Non-pigmented ciliary epithelial cell (primary cell): ENCODE data around the gene DNAL1.
A peak's percentile ranks its signal among the peaks of the same experiment; 100 is the strongest.
"Not testable (repeated sequence)": the region's sequence is repeated elsewhere in the genome, so short reads cannot be mapped to it uniquely, and the experiment has no call there.

ENCODE experiments used
- DNase-seq: peaks from one replicate; pipeline ENCODE4 v3.0.0-alpha.2; 2010; ENCODE audit warnings: low read depth

DNAL1 gene

GRCh38 chr14:73644531-73645247, at the start of gene DNAL1:
Gene DNAL1, plus strand, starts transcription at chr14:73644986. Its CDS starts 54 bp downstream, at chr14:73645040.
- peak; percentile 36 for DNase-seq

DNA sequence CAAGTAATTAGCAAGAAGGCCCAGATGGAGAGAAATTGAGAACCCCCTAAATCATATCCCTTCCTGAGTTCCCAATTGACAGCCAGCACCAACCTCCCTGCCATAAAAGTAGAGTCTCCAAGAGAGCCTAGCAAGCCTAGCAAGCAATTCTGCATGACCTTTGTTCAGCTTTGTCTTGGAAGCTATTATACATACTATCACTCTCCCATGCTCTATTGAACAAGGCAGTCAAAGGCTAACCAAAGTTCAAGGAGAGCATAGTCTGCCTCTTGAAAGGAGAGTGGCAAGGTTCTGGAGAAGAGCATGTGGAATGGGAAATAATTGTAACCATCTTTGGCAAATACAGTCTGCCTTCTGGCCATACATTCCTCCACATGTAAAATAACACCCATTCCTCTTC, 45.3 kb upstream of the DNAL1 start:
- no peak for DNase-seq

DNA sequence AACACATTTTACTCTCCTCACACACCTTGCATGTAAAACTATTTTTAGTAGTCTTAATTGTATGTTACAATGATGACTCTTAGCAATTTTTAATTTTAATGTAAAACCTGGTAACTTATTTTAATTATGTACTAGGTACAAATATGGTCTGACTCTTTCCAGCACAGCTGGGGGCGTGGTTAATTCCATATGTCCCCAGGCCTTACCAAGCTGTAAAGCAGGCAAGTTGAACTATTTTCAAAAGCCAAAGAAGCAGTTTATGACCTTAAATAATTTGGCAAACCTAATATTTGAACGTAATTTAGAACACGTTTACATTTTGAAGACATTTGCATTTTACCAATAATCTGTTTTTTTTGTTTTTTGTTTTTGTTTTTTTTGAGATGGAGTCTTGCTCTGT, 41.8 kb upstream of the DNAL1 start:
- DNase-seq: no peak

- no peak for DNase-seq
Observed at GRCh38 chr14:73606271-73606670, 38.5 kb upstream of the DNAL1 start.

GRCh38 chr14:73607241-73607640, 37.5 kb upstream of the DNAL1 start:
- DNase-seq: no peak

- no peak for DNase-seq
Observed at GRCh38 chr14:73610687-73611086, 34.1 kb upstream of the DNAL1 start.

DNA sequence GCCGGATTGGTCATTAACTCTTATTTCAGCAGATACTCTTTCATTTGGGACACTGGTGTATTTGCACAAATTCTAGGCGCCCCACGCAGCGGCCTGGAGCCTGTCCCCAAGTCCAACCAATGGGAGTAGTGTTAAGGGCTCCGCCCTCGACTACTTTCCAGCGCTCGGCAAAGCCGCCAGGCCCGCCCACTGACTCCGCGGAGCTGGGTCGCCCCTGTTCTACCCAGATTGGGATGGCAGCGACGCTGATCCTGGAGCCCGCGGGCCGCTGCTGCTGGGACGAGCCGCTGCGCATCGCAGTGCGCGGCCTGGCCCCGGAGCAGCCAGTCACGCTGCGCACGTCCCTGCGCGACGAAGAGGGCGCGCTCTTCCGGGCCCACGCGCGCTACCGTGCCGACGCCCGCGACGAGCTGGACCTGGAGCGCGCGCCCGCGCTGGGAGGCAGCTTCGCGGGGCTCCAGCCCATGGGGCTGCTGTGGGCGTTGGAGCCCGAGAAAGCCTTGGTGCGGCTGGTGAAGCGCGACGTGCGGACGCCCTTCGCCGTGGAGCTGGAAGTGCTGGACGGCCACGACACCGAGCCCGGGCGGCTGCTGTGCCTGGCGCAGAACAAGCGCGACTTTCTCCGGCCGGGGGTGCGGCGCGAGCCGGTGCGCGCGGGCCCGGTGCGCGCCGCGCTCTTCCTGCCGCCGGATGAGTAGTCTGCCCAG, 32.3 kb upstream of the DNAL1 start, which contains the start of gene ACOT6:
Gene ACOT6 (plus strand): TSS at position 179 of the 707 bp plus-strand sequence. CDS start 55 bp downstream, at position 234.
- no peak for DNase-seq

GRCh38 chr14:73613046-73613383, 31.8 kb upstream of the DNAL1 start:
- DNase-seq: no peak

DNA sequence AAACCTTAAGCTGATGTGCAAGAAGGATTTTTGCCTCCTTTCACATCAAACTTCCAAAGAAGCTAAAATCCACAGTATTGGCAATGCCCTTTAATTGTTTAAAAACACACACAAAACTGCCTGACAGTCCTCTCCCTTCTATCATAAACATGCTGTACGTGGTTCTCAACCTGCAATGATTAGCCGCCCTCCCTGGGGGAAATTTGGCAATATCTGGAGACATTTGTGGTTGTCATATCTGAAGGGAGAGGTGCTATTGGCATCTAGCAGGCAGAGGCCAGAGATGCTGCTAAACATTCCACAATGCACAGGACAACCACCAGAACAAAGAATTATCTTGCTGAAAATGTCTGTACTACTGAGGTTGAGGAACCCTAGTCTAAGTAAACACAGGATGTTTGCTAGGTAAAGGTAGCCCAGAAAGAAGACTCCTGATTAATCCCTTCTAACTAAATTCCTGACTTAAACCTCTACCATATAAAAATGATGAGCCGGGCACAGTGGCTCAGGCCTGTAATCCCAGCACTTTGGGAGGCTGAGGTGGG, 31.3 kb upstream of the DNAL1 start:
- no peak for DNase-seq

GRCh38 chr14:73616831-73617230, 28.0 kb upstream of the DNAL1 start:
- DNase-seq: no peak

GRCh38 chr14:73619524-73619923, 25.3 kb upstream of the DNAL1 start:
- no peak for DNase-seq

GRCh38 chr14:73620268-73620667, 24.5 kb upstream of the DNAL1 start:
- DNase-seq: no peak

DNA sequence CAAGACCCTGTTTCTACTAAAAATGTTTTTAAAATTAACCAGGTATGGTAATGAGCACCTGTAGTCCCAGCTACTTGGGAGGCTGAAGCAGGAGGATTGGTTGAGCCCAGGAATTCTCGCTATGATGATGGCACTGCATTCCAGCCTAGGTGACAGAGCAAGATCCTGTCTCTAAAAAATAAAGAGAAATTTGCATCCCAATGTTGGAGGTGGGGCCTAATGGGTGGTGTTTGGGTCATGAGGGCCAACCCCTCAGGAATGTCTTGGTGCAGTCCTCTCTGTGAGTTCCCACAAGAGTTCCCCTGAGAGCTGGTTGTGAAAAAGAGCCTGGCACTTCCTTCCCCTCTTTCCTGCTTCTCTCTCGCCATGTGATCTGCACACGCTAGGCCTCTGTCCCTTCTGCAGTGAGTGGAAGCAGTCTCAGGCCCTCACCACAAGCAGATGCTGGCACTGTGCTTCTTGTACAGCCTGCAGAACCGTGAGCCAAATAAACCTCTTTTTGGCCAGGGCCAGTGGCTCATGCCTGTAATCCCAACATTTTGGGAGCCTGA, 21.2 kb upstream of the DNAL1 start:
- no peak for DNase-seq

DNA sequence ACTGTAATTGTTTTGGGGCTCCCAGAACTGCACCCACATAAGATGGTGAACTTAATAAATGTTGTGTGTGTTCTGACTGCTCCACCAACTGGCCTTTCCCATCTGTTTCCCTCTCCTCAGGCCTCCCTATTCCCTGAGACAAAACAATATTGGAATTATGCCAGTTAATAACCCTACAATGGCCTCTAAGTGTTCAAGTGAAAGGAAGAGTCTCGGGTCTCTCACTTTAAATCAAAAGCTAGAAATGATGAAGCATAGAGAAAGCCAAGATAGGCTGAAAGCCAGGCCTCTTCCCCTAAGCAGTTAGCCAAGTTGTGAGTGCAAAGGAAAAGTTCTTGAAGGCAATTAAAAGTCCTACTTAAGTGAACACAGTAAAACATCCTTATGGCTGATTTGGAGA, 19.1 kb upstream of the DNAL1 start:
- DNase-seq: no peak

- DNase-seq: no peak
Observed at GRCh38 chr14:73627151-73627558, 17.6 kb upstream of the DNAL1 start.

DNA sequence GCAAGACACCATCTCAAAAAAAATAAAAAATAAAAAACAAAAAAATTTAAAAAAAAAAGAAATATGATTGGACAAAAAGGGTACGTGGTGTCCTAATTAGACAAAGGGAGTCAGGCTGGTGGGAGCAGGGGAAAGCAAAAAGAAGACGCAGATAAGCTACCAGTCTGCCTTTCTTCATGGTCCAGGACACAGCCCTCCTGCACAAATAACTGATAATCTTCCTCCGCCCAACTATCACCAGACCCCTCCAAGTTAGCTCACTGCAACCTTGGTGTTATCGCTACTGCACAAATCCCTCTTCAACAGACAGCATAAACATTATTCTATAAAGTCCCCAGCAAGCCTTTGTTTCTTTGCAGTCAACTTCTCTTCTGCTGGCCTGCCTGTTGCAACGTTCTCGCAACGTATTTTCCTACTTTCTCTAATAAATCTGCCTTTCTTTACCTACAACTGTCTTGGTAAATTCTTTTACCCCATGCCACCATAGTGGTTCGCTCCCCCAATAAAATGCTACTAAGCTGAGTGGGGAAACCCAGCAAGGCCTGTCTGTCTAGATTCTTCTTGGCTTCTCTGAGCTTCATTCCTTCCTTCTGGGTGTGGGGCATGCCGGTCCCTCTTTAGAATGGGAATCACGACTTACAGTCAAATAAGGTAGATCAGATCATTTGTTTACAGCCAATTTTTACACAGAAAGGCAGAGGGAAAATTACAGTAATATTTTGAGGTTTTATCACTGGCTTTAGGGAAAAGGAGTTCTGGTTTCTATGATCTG, 14.6 kb upstream of the DNAL1 start:
- DNase-seq: no peak

- DNase-seq: no peak
Observed at GRCh38 chr14:73633116-73634010, 11.4 kb upstream of the DNAL1 start.

- no peak for DNase-seq
Observed at GRCh38 chr14:73634011-73634833, 10.6 kb upstream of the DNAL1 start.

GRCh38 chr14:73636355-73636754, 8.4 kb upstream of the DNAL1 start:
- DNase-seq: not testable (repeated sequence)

- DNase-seq: no peak
Observed at GRCh38 chr14:73637830-73638229, 7.0 kb upstream of the DNAL1 start.
